SK-N-SH (cell line): ENCODE measurements around the gene KCNK15.

ENCODE experiments used
- POLR2AphosphoS5 ChIP-seq: IDR thresholded peaks from 2 replicates; pipeline ENCODE4 v1.6.1; 2012; ENCODE audit warnings: low read depth, low read length
- RFX5 ChIP-seq: IDR thresholded peaks from 2 replicates; pipeline ENCODE4 v1.6.1; 2012; ENCODE audit warnings: mild to moderate bottlenecking, improper control_type of control experiment, low read length
- USF2 ChIP-seq: fragments of 150-350 bp; IDR thresholded peaks from 2 replicates; pipeline ENCODE4 v1.6.1; 2017; ENCODE audit warnings: antibody characterized with exemption, low read length, low read depth, borderline replicate concordance
- TF ChIP-seq, protein P1 (sequence below): fragments of 200-600 bp; sonication (generic); IDR thresholded peaks from 2 replicates; pipeline ENCODE4 v1.6.1; 2017; ENCODE audit warnings: antibody characterized with exemption, mild to moderate bottlenecking, moderate library complexity

GRCh38 chr20:44736170-44737021 lies 9.3 kb upstream of the KCNK15 start:
- TF ChIP-seq RFX5: no peak
- TF ChIP-seq, protein P1, sequence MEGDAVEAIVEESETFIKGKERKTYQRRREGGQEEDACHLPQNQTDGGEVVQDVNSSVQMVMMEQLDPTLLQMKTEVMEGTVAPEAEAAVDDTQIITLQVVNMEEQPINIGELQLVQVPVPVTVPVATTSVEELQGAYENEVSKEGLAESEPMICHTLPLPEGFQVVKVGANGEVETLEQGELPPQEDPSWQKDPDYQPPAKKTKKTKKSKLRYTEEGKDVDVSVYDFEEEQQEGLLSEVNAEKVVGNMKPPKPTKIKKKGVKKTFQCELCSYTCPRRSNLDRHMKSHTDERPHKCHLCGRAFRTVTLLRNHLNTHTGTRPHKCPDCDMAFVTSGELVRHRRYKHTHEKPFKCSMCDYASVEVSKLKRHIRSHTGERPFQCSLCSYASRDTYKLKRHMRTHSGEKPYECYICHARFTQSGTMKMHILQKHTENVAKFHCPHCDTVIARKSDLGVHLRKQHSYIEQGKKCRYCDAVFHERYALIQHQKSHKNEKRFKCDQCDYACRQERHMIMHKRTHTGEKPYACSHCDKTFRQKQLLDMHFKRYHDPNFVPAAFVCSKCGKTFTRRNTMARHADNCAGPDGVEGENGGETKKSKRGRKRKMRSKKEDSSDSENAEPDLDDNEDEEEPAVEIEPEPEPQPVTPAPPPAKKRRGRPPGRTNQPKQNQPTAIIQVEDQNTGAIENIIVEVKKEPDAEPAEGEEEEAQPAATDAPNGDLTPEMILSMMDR: no peak
- no peak for TF ChIP-seq POLR2AphosphoS5
- TF ChIP-seq USF2: peak; percentile 54; the same call in 1 of the 2 replicates
